Rectal smooth muscle tissue (tissue), 1 donor: ENCODE data around the gene B3GAT1.

ENCODE experiments used
- H3K27ac ChIP-seq: one replicate; pipeline ENCODE4 v1.7.0; 2013; ENCODE audit warnings: low read depth, low read length, inconsistent platforms
- H3K27me3 ChIP-seq: one replicate; pipeline ENCODE4 v1.7.0; 2013; ENCODE audit warnings: low read length; ENCODE audit not compliant: control insufficient read depth, insufficient read depth
- H3K36me3 ChIP-seq: one replicate; pipeline ENCODE4 v1.7.0; 2013; ENCODE audit warnings: low read length; ENCODE audit not compliant: control insufficient read depth, insufficient read depth
- H3K4me1 ChIP-seq: one replicate; pipeline ENCODE4 v1.7.0; 2013; ENCODE audit warnings: low read length; ENCODE audit not compliant: control insufficient read depth, insufficient read depth
- H3K4me3 ChIP-seq: one replicate; pipeline ENCODE4 v1.7.0; 2013; ENCODE audit warnings: low read length
- H3K9ac ChIP-seq: one replicate; pipeline ENCODE4 v1.7.0; 2013; ENCODE audit warnings: low read length

The B3GAT1 gene

GRCh38 chr11:134369656-134370525 is 42.2 kb downstream of the B3GAT1 start:
- H3K4me1 ChIP-seq: no peaks in the 10 kb centered on the region
- no peak overlapping the region for H3K27ac ChIP-seq
- H3K9ac ChIP-seq: no peak overlapping the region
- no peaks in the 10 kb centered on the region for H3K36me3 ChIP-seq
- no peaks in the 10 kb centered on the region for H3K27me3 ChIP-seq
- no peak overlapping the region for H3K4me3 ChIP-seq

- H3K4me3 ChIP-seq: no peak overlapping the region
- H3K9ac ChIP-seq: no peak overlapping the region
- H3K4me1 ChIP-seq: no peaks in the 10 kb centered on the region
- no peaks in the 10 kb centered on the region for H3K36me3 ChIP-seq
- no peaks in the 10 kb centered on the region for H3K27me3 ChIP-seq
- H3K27ac ChIP-seq: no peak overlapping the region
These were observed 44.3 kb downstream of the B3GAT1 start for GRCh38 chr11:134367781-134368180.

GRCh38 chr11:134366254-134366653 is 45.8 kb downstream of the B3GAT1 start:
- H3K36me3 ChIP-seq: no peaks in the 10 kb centered on the region
- no peak overlapping the region for H3K4me3 ChIP-seq
- no peak overlapping the region for H3K27ac ChIP-seq
- no peaks in the 10 kb centered on the region for H3K4me1 ChIP-seq
- no peaks in the 10 kb centered on the region for H3K27me3 ChIP-seq
- H3K9ac ChIP-seq: no peak overlapping the region

GRCh38 chr11:134365011-134365925 is 46.8 kb downstream of the B3GAT1 start:
- Histone ChIP-seq H3K9ac (no peak overlapping the region), H3K36me3 (no peaks in the 10 kb centered on the region), H3K27ac (no peak overlapping the region), H3K4me1 (no peaks in the 10 kb centered on the region), H3K27me3 (no peaks in the 10 kb centered on the region), H3K4me3 (no peak overlapping the region)

- no peak overlapping the region for H3K27ac ChIP-seq
- no peak overlapping the region for H3K4me3 ChIP-seq
- no peak overlapping the region for H3K9ac ChIP-seq
- H3K36me3 ChIP-seq: no peaks in the 10 kb centered on the region
- H3K4me1 ChIP-seq: no peaks in the 10 kb centered on the region
- no peaks in the 10 kb centered on the region for H3K27me3 ChIP-seq
These were observed 47.8 kb downstream of the B3GAT1 start for GRCh38 chr11:134364261-134364660.

- Histone ChIP-seq H3K27me3 (no peaks in the 10 kb centered on the region), H3K4me3 (no peak overlapping the region), H3K36me3 (no peaks in the 10 kb centered on the region), H3K27ac (no peak overlapping the region), H3K4me1 (no peaks in the 10 kb centered on the region), H3K9ac (no peak overlapping the region)
These were observed 48.5 kb downstream of the B3GAT1 start for GRCh38 chr11:134363592-134363991.

- Histone ChIP-seq H3K27ac (no peak overlapping the region), H3K36me3 (no peaks in the 10 kb centered on the region), H3K27me3 (no peaks in the 10 kb centered on the region), H3K4me3 (no peak overlapping the region), H3K4me1 (no peaks in the 10 kb centered on the region), H3K9ac (no peak overlapping the region)
These were observed 48.9 kb downstream of the B3GAT1 start for GRCh38 chr11:134363161-134363560.

- no peak overlapping the region for H3K27ac ChIP-seq
- no peaks in the 10 kb centered on the region for H3K27me3 ChIP-seq
- no peak overlapping the region for H3K4me3 ChIP-seq
- no peak overlapping the region for H3K9ac ChIP-seq
- no peaks in the 10 kb centered on the region for H3K4me1 ChIP-seq
- H3K36me3 ChIP-seq: no peaks in the 10 kb centered on the region
These were observed 49.7 kb downstream of the B3GAT1 start for GRCh38 chr11:134362192-134362901.

GRCh38 chr11:134361661-134362060 is 50.4 kb downstream of the B3GAT1 start:
- H3K4me3 ChIP-seq: no peak overlapping the region
- no peak overlapping the region for H3K9ac ChIP-seq
- H3K4me1 ChIP-seq: no peaks in the 10 kb centered on the region
- H3K27ac ChIP-seq: no peak overlapping the region
- no peaks in the 10 kb centered on the region for H3K27me3 ChIP-seq
- no peaks in the 10 kb centered on the region for H3K36me3 ChIP-seq

- Histone ChIP-seq H3K9ac (no peak overlapping the region), H3K27me3 (no peaks in the 10 kb centered on the region), H3K27ac (no peak overlapping the region), H3K36me3 (no peaks in the 10 kb centered on the region), H3K4me3 (no peak overlapping the region), H3K4me1 (no peaks in the 10 kb centered on the region)
These were observed 51.8 kb downstream of the B3GAT1 start for GRCh38 chr11:134360050-134360835.

GRCh38 chr11:134359646-134360045 is 52.4 kb downstream of the B3GAT1 start:
- Histone ChIP-seq H3K36me3 (no peaks in the 10 kb centered on the region), H3K27ac (no peak overlapping the region), H3K27me3 (no peaks in the 10 kb centered on the region), H3K4me1 (no peaks in the 10 kb centered on the region), H3K4me3 (no peak overlapping the region), H3K9ac (no peak overlapping the region)
